ELF-1 (cell line): ENCODE measurements around the gene ARL6.
A peak's percentile ranks its signal among the peaks of the same experiment; 100 is the strongest.

Source experiments
- DNase-seq: peaks from one replicate; pipeline ENCODE4 v3.0.0-alpha.2; 2016; ENCODE audit warnings: low read depth, low spot score

The ARL6 gene, protein sequence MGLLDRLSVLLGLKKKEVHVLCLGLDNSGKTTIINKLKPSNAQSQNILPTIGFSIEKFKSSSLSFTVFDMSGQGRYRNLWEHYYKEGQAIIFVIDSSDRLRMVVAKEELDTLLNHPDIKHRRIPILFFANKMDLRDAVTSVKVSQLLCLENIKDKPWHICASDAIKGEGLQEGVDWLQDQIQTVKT

GRCh38 chr3:97764407-97765238, at the start of gene ARL6:
TSS of gene ARL6 (plus strand) at chr3:97764758. CDS start at chr3:97768108, 3,350 bp downstream.
- DNase-seq, result peak; percentile 92

DNA sequence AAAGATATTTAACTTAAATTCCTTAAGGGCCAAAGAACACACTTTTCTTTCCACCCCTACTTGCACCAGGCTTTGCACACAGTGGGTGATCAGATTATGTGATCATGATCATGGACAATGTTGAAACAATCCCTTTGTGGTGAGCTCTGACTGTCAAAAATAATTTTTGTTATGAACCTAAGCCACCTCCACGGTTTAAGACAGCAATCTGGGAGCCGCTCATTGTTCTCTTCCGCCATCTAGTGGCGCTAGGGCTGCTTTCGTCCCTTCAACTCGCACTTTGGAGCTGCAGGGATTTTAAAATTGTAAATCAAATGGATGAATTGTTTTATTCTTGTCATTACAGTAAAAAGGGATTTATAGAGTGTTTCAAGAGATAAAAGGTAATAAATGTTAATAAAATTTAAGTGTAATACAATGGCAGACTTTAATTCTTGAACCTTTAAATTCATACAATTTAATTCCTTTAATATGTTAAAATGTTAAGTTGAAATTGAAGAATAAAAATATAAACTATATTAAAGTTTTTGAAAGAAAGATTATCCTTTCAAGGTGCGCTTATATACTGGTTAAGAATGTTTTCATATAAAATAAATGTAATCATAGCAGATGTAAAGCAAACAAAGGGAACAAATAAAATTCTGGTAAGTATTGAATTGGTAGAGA, 45.3 kb upstream of the ARL6 start:
- DNase-seq, result peak; percentile 64

- DNase-seq, result no peak
Measured at GRCh38 chr3:97720417-97720816, 44.1 kb upstream of the ARL6 start.

DNA sequence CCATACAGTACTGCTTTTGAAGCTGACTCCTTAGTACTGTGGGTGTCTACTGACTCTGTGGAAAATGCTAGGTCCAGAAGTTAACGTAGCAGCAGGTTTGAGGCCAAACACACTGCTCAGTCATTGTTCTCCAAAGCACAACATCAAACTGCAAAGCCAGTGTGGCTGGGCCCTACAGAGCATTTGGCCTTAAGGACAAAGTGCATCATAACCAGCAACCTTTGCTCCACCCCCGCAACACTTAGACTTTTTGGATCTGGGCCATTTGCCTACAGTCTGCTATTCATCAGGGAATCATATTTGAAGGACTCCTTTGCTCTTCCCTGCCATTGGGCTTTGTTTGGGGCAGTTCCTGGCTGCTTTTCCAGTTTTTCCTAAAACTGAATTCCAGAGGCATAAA, 43.1 kb upstream of the ARL6 start:
- no peak for DNase-seq

- no peak for DNase-seq
Measured at GRCh38 chr3:97736928-97737327, 27.6 kb upstream of the ARL6 start.

- no peak for DNase-seq
Measured at GRCh38 chr3:97738761-97739160, 25.8 kb upstream of the ARL6 start.

DNA sequence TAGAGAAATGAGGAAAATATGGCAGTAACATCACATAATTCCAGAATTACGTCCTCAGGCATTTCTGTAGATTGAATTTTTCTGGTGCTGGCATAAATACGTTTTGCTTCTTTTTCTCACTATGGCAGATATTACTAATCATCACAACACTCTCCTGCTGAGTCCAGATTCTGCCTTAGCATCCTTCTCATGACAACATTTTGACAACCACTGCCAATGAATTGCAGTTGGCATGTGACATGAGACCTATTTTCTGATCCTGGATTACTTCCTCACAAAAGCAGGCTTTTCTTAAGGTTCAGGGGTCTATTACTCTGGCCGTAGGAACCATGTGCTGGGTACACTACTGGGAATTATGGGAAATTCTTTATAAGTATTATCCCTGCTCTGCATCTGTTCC, 22.5 kb upstream of the ARL6 start:
- no peak for DNase-seq

DNA sequence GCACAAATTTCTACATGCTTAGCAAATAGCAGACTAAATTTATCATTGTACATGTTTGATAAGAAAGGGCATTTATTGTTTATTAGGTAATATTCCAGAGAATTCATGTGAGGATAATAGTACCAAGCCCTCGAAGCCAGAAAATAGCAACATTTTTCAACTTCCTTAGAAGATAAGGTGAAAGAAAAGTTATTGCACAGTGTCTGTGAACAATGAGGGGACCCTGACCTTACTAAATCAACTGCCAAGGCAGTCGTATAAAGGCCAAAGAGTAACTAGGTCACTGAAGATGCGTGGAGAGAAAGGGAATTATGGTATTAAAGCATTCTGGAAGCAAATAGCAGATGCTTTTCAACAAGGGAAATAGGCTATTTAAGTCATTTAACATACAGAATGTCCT, 20.3 kb upstream of the ARL6 start:
- DNase-seq, result no peak

DNA sequence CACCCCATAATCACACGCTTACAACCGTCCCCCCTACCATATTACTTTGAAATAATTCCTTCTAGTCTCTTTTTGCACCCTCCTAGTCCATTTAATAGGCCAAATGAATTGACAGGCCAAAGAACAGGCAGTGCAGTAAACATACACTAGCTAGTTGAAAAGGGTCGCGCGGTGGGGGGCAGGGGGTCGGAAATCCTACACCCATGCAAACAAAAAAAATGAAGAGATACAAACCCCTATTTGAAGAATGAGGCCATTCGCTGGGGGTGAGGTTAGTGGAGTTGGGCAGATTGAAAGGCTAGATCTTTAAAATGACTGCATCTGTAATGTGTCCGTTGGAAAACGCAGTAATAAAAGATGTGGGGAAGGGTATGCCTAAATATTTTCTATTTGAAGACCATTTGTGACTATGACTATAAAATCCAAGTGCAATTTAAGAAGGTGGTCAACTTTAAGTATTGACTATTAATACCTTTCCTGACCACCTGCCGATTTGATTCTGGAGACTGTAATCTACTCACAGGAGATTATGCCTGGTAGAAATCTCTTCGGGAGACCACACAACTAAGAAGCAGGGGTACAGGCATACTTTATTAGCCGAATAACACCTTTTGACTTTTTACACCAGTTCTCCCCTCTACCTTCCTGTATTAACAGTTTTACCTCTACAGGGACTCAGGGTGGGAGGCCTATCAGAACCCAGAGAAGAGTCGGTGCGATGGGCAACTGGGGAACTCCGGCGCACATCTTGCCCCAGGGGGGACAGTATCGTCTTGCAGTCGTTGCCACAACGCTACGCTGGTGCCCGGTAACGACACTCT, 762 bp upstream of the ARL6 start:
- DNase-seq, result no peak

DNA sequence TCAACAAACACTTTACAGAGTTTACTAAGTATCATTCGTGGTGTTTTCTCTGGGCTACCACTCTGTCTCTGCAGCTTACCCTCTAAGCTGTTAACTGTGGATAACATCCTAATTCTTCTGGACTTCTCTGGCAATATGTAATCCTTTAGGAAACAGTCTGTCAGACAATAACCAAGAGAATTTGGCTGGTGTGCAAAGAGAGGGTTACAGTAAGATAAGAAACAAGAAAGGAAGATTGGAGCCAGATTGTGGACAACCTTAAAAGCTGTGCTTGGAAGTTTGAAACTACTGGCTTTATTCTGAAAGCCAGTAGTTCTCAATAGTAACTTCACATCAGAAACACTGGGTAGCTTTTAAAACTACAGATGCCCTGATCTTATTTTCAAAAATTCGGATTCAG, 778 bp downstream of the ARL6 start:
- DNase-seq, result no peak

DNA sequence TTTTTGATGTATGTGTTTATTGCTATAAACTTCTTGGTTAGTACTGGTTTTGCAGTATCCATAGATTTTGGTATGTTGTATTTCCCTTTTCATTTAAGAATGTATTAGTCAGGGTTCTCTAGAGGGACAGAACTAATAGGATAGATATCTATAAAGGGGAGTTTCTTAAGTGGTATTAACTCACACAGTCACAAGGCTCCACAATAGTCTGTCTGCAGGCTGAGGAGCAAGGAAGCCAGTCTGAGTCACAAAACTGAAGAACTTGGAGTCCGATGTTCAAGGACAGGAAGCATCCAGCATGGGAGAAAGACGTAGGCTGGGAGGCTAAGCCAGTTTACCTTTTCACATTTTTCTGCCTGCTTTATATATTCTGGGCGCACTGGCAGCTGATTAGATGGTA, 8.4 kb downstream of the ARL6 start:
- DNase-seq, result no peak

- no peak for DNase-seq
Measured at GRCh38 chr3:97778152-97778551, 13.6 kb downstream of the ARL6 start.

GRCh38 chr3:97793420-97794019, 29.0 kb downstream of the ARL6 start:
- DNase-seq, result no peak

- DNase-seq, result no peak
Measured at GRCh38 chr3:97795951-97796350, 31.4 kb downstream of the ARL6 start.

DNA sequence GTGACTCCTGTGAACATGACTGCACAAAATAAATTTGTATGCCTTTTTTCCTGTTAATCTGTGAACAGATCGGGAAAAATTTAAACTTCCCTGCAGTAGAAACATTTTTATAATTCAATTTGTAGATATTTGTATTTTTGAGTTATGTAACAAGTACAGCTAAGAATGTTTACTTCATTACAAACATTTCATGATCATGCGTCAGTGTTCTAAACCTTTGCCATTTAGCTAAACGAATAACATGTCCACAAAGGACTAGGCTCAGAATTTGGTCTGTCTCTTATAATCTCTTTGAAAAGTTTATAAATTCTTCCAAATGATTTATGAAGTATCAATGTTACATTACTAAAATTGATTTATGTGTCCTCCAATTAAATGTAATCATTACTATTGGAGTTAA, 39.9 kb downstream of the ARL6 start:
- DNase-seq, result no peak

DNA sequence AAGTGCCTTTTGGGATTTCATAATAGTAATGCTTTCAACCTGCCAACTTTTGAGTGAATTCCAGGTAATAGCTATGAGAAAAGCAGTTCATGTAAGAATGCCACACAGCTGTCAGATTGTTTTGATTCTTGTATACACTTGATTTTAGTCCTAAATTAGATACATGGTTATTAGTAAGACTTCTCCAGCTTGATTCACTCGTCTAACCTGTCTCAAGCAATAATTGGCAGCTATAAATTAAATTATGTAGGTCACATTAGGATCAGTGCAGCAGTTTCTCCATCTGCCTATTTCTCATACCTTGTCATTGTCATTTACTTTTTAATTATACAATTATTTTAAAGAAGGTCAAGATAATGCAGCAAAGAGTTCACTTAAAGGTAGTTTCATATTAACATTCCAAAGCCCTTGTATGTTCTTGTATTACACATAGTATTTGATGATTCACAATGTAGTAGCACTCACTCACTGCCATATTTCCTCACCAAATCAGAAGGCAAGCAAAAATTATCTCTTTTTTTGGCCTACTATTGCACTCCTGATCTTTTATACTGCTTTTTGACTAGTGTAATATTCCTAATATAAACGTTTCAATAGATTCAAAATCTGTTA, 46.3 kb downstream of the ARL6 start:
- DNase-seq, result no peak

- DNase-seq, result no peak
Measured at GRCh38 chr3:97815149-97815917, 50.8 kb downstream of the ARL6 start.

- no peak for DNase-seq
Measured at GRCh38 chr3:97816811-97817210, 52.3 kb downstream of the ARL6 start.

GRCh38 chr3:97817965-97818364, 53.4 kb downstream of the ARL6 start:
- no peak for DNase-seq

DNA sequence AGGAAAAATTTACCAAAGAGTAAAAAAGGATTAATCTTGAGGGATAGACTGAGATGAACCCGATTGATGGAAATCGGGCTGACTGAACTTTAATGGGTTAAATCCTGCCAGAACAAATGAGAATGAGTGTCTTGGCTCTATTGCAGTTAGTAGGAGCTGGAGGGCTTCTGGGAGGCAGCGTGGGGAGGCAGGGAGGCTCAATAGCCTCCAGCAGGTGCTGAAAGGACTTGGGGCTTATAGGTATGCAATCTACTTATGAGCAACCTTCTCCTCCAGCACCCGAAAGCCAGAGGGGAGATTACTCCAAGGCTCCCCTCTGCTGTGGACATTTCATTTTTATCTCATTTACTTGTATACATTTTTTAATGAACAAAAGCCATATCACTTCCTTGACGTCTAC, 56.2 kb downstream of the ARL6 start:
- no peak for DNase-seq
